HL-60/S4 treated with retinoic acid at 250 ng/mL for 4 days and 3 days (cell line): Measurements from ENCODE around the gene LYG1.
"Not testable (repeated sequence)": the region's sequence is repeated elsewhere in the genome, so short reads cannot be mapped to it uniquely, and the experiment has no call there.

ENCODE experiments used
- in situ Hi-C: fragments of 300-500 bp; cut with MboI; formaldehyde crosslinking; loops from 2 replicates; pipeline ENCODE4 v1.7.0; 2022; ENCODE audit warnings: low sequenced_read_pairs

The LYG1 gene

GRCh38 chr2:99301097-99301496, at the start of gene LYG1:
LYG1 (minus strand) TSS chr2:99301197; CDS start chr2:99295670, 5,527 bp downstream.
- in situ Hi-C loops, result not testable (repeated sequence)

GRCh38 chr2:99350194-99350593, 49.2 kb upstream of the LYG1 start:
- in situ Hi-C loops, result no loop called here

DNA sequence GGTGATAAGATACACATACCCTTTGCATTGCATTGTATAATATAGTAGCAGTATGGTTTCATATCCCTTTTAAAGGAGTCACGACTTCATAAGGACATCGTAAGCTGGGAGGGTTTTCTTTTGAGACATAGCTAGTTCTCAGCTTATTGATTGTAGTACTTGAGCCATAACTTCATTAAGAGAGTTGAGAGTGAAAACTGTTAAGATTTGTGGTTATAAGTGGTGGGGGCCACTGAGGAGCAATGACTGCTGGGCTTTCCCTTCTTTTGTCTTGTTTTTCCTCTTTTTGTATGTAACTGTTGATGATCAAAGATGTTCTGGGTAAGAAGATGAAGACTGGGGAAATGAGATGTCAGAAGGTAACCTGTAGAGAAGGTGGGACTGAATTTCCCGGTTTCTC, 47.2 kb upstream of the LYG1 start:
- in situ Hi-C loops, result no loop called here

GRCh38 chr2:99346218-99346617, 45.2 kb upstream of the LYG1 start:
- in situ Hi-C loops, result no loop called here

GRCh38 chr2:99345446-99345845, 44.4 kb upstream of the LYG1 start:
- in situ Hi-C loops, result not testable (repeated sequence)

DNA sequence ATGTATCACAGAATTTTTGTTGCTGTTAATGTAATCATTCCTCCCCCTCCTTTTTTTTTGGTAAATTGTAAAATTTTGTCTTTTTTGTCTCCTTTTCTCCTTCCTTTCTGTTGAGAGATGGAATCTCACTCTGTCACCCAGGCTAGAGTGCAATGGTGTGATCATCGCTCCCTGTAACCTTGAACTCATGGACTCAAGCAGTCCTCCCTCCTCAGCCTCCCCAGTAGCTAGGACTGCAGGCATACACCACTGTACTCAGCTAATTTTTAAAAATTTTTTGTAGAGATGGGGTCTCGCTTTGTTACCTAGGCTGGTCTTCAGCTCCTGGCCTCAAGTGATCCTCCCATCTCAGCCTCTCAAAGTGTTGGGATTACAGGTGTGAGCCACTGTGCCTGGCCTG, 41.5 kb upstream of the LYG1 start:
- in situ Hi-C loops, result no loop called here

GRCh38 chr2:99340669-99341236, 39.8 kb upstream of the LYG1 start:
- in situ Hi-C loops, result no loop called here

- in situ Hi-C loops, result no loop called here
Observed at GRCh38 chr2:99338029-99338585, 37.1 kb upstream of the LYG1 start.

DNA sequence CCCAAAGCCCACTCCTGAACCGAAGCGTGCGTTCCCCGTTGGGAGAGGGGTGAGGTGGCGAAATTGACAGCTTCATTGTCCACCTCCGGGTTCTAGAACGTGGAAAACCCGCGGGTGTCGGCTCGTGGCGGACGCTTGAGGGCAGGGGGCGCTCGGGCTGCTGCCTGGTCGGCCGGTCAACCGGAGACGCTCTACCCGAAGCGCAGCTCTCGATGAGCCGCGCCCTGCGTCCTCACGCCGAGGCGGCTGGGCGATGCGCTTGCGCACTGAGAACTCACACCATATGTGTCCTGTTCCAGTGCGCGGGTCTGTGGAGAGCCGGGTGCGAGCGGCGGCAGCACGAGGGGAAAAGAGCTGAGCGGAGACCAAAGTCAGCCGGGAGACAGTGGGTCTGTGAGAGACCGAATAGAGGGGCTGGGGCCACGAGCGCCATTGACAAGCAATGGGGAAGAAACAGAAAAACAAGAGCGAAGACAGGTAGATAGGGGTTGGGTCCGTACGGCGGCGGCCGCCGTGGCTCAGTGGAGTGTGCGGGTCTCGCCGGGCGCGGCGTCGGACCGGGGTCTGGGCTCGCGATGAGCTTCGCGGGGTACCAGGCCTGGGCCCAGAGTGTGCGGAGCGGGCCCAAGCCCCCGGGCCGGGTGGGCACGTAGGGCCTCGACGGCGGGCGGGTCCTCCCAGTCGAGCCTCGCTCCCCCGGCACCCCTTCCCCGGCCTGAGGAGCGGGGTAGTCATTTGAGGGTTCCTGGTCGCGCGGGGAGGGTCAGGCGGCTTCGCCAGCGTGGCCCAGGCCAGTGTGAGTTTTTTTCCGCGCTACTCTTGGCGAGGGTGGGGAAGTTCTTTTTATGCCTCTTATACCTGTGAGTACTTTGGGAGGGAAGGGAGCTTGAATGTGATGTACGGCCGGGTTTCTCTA, 36.4 kb upstream of the LYG1 start, which contains the start of gene EIF5B:
TSS of gene EIF5B (plus strand) at position 277 of the 916 bp plus-strand sequence. CDS start at position 443, 166 bp downstream.
- in situ Hi-C loops, result no loop called here

GRCh38 chr2:99336804-99337112, 35.8 kb upstream of the LYG1 start:
- in situ Hi-C loops, result no loop called here

- in situ Hi-C loops, result no loop called here
Observed at GRCh38 chr2:99335911-99336803, 35.2 kb upstream of the LYG1 start, which contains the start of gene TXNDC9. TXNDC9 (minus strand) TSS chr2:99336333; CDS start chr2:99333210, 3,123 bp downstream.

DNA sequence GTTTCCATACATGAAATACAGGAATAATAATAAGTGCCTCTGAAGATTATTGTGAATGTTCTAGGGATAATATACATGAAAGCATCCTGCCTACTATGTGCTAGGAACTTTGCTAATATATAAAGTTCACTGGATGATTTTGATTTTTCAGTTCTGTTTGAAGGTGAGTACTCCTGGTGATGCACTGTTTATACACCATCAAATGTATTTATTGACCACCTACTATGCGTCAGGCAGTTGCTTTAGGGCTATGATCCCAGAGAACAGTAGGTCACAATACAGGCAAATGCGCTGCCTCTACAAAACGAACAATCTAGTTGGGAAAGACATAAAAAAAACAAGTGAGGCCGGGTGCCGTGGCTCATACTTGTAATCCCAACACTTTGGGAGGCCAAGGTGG, 24.4 kb upstream of the LYG1 start:
- in situ Hi-C loops, result no loop called here

- in situ Hi-C loops, result not testable (repeated sequence)
Observed at GRCh38 chr2:99317873-99318200, 16.8 kb upstream of the LYG1 start.

DNA sequence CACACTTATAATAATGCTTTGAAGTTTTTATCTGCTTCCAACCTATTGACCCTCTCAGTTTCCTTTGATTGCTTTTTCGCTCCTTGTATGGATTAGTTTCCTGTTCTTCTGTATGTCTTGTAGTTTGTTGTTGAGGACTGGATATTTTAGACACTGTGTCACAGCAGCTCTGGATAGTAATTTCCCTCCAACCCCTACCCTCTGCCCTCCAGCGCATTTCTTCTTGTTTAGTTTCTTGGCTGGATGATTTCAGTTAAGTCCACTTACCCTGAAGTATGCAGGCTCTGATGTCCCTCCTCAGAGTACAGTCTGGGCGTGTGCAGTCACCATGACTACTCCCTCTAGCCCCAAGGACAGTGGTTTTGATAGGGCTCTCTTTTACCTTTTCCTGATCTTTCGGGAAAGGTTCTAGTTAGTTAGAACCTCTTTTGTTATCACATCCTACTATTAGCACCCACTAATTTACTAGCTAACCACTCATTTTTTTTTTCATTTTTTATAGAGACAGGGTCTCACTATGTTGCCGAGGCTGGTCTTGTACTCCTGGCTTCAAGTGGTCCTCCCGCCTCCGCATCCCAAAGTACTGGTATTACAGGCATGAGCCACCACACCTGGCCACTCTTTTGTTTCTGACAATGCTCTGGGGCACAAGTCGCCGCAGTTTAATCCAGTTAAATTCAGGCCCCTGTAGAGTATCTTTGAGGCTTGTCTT, 16.3 kb upstream of the LYG1 start:
- in situ Hi-C loops, result no loop called here

- in situ Hi-C loops, result no loop called here
Observed at GRCh38 chr2:99299580-99299979, 1.4 kb downstream of the LYG1 start.

DNA sequence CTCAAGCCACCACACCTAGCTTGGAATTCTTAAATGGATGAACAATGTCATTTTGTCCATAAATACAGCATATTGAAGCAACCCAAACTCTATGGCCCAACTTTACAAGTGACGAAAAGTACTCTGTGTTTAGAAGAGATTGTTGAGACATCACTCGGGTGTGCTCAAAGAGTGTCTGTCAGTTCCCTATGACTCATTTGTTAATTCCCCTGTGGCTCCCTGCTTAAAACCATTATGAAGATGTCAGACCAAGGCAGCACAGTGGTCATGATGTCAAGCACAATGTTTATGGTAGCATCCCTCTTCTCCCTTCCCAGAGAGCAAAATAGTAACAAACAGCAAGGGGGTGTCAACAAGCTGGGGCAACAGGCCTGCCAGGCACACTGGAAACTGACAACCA, 3.0 kb downstream of the LYG1 start:
- in situ Hi-C loops, result no loop called here

DNA sequence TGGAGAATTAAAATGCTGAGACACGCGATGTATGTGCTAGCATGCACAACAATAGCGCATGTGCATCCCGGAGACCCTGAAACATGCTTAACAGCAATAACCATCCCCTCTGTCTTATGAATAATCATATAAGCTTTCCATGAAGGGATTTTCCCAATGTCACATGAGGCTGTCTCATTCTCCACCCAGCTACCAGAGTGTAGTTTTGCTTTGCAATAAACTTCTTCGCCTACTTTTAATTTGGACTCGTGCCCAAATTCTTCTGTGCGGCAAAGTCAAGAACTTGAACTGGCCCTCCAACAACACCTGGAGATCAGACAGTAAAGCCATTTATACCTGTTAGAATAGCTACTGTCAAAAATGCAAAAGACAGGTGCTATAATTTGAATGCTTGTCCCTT, 15.5 kb downstream of the LYG1 start:
- in situ Hi-C loops, result no loop called here

DNA sequence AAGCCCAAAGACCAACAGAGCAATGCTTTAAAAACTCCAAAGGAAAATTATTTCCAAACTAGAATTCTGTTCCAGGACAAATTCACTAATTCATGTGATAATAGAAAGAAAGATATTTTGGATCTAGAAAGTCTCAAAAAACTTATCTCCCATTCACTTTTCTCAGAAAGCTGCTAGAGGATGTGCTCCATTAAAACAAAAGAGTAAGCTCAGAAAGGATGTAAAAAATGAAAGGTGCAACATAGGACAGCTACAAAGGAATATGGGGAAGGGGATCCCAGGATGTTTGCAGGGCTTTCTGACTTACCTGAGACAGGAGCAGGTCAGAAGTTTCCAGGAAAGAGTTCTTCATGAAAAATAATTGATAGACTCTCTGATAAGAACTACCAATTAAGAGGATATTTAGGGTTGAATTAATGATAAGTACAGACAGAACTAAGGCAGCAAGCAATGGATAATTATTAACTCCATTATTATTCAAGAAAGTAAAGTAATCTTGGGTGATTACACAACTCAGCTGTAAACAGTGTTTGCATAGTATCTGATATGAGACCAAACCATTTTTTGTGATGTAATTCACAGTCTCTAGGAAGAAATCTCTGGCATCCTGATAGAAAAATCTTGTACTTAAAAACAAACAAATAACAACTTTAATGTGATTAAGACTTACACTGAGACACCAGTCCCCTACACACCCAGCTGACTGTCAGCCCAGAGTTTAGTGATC, 20.9 kb downstream of the LYG1 start:
- in situ Hi-C loops, result no loop called here

GRCh38 chr2:99278793-99279291, 22.2 kb downstream of the LYG1 start:
- in situ Hi-C loops, result no loop called here
